GM10266 (cell line): ENCODE measurements around the gene SHTN1.

Experiments
- DNase-seq: peaks from one replicate; pipeline ENCODE4 v3.0.0; 2012; ENCODE audit errors: extremely low spot score
- CTCF ChIP-seq: IDR thresholded peaks from 2 replicates; pipeline ENCODE4 v1.5.1; 2012; ENCODE audit warnings: mild to moderate bottlenecking, low read depth; ENCODE audit not compliant: control insufficient read depth, insufficient read depth; ENCODE audit errors: missing control alignments

Gene SHTN1

GRCh38 chr10:116972131-116972530, 32.9 kb downstream of the SHTN1 start:
- TF ChIP-seq CTCF: no peak
- no peak for DNase-seq

DNA sequence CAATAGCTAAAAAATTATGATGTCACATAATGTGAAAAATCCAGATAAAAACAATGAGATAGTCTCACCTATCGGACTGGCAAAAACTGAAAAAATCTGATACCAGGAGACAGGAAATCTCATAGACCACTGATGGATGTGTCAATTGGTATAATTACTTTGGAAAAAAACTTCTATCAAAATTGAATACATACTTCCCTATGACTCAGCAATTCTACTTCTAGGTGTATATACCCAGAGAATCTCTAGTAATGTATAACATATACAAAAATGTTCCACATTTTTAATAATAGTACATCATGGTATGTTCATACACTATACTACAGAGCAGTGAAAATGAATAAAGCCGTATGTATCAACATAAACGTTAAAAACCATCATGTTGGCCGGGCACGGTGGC, 34.9 kb downstream of the SHTN1 start:
- TF ChIP-seq CTCF: no peak

GRCh38 chr10:116968331-116968730, 36.7 kb downstream of the SHTN1 start:
- DNase-seq: no peak
- TF ChIP-seq CTCF: no peak

More for the DNA sequence above, 34.9 kb downstream of the SHTN1 start:
- DNase-seq: no peak

DNA sequence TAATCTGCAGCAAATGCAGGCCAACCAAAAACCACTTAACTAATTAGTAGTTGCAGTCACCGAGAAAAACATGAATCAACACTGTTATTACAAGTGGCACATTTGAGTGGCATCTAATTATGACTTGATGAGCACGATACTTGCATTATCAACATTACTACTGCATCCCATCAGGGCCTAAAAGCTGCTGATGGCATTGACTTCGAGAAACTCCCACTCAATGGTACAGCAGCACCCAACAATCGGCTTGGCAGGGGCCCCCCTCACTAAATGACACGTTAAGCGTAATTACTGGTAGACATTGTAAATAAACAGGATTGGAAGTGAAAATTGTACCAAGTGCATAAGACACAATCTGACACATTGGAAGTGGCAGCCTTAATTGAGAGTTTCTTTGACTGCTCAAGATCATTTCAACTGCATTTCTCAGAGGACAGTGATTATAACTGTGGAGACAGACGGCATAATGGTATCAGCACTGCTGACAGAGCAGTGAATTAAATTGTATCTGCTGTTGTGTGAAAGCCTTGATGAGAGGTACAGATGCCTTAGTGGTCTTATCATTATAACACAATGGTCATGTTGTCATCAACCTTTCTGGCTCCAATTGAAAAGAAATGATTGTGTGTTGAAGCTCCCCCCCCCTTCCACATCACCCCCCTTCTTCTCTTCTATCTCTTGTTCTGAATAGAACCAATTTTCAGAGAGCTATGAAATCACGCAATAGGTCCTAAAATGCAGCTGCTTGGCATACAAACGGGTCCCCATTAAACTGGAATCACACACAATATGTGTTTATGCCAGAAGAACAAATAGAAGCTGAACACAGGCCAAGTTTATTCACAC, 43.4 kb downstream of the SHTN1 start:
- DNase-seq: no peak
- TF ChIP-seq CTCF: no peak

DNA sequence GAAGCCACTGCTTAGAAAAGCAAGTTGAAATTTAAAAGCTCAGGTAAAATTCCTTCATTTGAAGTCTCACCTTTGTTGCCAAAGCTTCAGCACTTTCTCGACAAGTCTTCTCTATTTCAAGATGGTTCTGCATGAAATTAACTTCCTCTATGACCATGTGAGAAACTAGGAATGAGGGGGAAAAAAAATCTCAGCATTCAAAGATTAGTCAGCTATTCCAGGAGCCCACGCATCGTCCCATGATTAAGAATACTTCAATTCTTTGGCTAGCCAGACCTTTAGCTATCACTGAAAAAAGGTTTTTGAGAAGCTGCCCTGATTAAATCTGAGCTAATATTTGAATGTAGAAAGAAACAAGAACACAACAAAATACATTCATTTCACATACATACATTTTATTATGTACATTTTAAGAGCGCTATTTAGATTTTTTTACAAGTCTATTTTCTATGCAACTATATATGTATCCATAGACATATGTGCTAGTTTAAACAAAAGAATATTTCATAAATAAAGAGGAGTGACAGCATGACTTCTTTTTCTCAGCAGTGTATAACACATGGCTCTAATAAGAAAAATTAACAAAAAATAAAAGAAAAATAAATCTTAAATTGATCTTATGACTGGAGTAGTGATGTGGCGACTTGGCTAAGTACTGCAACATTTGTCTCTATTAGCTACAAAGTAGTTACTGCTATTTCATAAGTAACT, 44.8 kb downstream of the SHTN1 start:
- TF ChIP-seq CTCF: no peak
- no peak for DNase-seq

DNA sequence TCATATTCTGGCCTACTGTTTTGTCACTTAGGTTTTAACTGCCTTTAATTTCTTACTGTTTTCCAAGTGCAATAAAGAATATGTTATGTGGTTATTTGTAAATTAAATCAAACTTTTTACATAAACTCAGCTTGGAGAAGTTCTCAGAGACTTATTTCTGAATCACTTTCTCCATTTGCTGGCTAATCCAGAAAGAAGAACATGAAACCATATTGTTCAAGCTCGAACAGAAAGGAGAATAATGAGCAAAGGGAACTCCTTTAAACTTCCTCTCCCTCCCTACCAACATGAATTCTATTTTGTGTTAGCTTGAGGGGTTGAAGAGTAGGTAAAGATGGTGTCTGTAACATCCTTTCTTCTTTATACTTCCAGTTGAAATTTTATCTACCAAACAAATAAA, 52.3 kb downstream of the SHTN1 start:
- DNase-seq: no peak

More for the DNA sequence above, 52.3 kb downstream of the SHTN1 start:
- TF ChIP-seq CTCF: no peak
